Activated naive CD8-positive, alpha-beta T cell treated with anti-CD3 and anti-CD28 coated beads, Interleukin-2, amount 10 ng/mL, durations not matched to agents 7 days and 5 days (primary cell): ENCODE data around the gene HCRTR1. TPM values are rescaled to one million over a fixed set of nuclear protein-coding genes. Genes with fewer than 3 reads are reported as not detected.

Source experiments
- ATAC-seq: fragments of 150-1000 bp; cut with Tn5 transposase; one replicate; pipeline ENCODE4 v1.10.0; 2021; ENCODE audit warnings: low read depth, moderate library complexity
- POLR2A ChIA-PET: fragments of 350-600 bp; sonication (Branson Sonifier 250); formaldehyde crosslinking; loops from one replicate; lab custom pipeline; 2021; ENCODE audit warnings: antibody characterized with exemption; lab: Charles Lee
- DNase-seq: peaks from one replicate; pipeline ENCODE4 v3.0.0; 2021
- H3K27ac Mint-ChIP-seq: one replicate; pipeline ENCODE4 v1.8.0; 2022; ENCODE audit warnings: mild to moderate bottlenecking, mixed read lengths
- H3K27me3 Mint-ChIP-seq: one replicate; pipeline ENCODE4 v1.8.0; 2022; ENCODE audit warnings: mild to moderate bottlenecking, moderate library complexity, mixed read lengths
- H3K36me3 Mint-ChIP-seq: one replicate; pipeline ENCODE4 v1.8.0; 2021; ENCODE audit warnings: mild to moderate bottlenecking, mixed read lengths
- H3K4me1 Mint-ChIP-seq: one replicate; pipeline ENCODE4 v1.8.0; 2021; ENCODE audit warnings: mixed read lengths
- H3K4me3 Mint-ChIP-seq: one replicate; pipeline ENCODE4 v1.8.0; 2022; ENCODE audit warnings: mild to moderate bottlenecking, moderate library complexity, mixed read lengths
- H3K9me3 Mint-ChIP-seq: one replicate; pipeline ENCODE4 v1.8.0; 2021; ENCODE audit warnings: mixed read lengths
- total RNA-seq, 2 experiments: library from RNA; stranded (reverse); gene quantifications; one replicate each; pipeline ENCODE4 v1.2.3, GENCODE V29; 2021

HCRTR1 gene
- total RNA-seq, 2 experiments from 2014 or later, result not detected

GRCh38 chr1:31598980-31599379 is 18.5 kb upstream of the HCRTR1 start:
- DNase-seq (no peak), ATAC-seq (no peak)
- Mint-ChIP-seq H3K27ac (no peak overlapping the region), H3K9me3 (no peaks in the 10 kb centered on the region), H3K36me3 (no peaks in the 10 kb centered on the region), H3K27me3 (peaks cover 29% of the 10 kb centered on the region), H3K4me3 (no peak overlapping the region), H3K4me1 (no peaks in the 10 kb centered on the region)
- POLR2A ChIA-PET, result no interaction called here

GRCh38 chr1:31600641-31601040 is 16.8 kb upstream of the HCRTR1 start:
- ATAC-seq (no peak), DNase-seq (no peak)
- Mint-ChIP-seq H3K36me3 (no peaks in the 10 kb centered on the region), H3K4me3 (no peak overlapping the region), H3K27ac (no peak overlapping the region), H3K4me1 (no peaks in the 10 kb centered on the region), H3K27me3 (peaks cover 29% of the 10 kb centered on the region), H3K9me3 (no peaks in the 10 kb centered on the region)
- POLR2A ChIA-PET, result no interaction called here

GRCh38 chr1:31602081-31602480 is 15.4 kb upstream of the HCRTR1 start:
- no peak overlapping the region for H3K4me3 Mint-ChIP-seq
- no peaks in the 10 kb centered on the region for H3K9me3 Mint-ChIP-seq
- ATAC-seq (no peak), DNase-seq (no peak)
- no peak overlapping the region for H3K27ac Mint-ChIP-seq
- POLR2A ChIA-PET, result no interaction called here
- no peaks in the 10 kb centered on the region for H3K36me3 Mint-ChIP-seq
- peaks cover 21% of the 10 kb centered on the region for H3K27me3 Mint-ChIP-seq
- H3K4me1 Mint-ChIP-seq, result peaks cover 4% of the 10 kb centered on the region

- H3K36me3 Mint-ChIP-seq, result no peaks in the 10 kb centered on the region
- H3K27ac Mint-ChIP-seq, result no peak overlapping the region
- POLR2A ChIA-PET, result no interaction called here
- peaks cover 26% of the 10 kb centered on the region for H3K27me3 Mint-ChIP-seq
- ATAC-seq (peak; percentile 47), DNase-seq (no peak)
- peaks cover 4% of the 10 kb centered on the region for H3K4me1 Mint-ChIP-seq
- H3K4me3 Mint-ChIP-seq, result no peak overlapping the region
- no peaks in the 10 kb centered on the region for H3K9me3 Mint-ChIP-seq
Measured at GRCh38 chr1:31605908-31606427, 11.5 kb upstream of the HCRTR1 start.

GRCh38 chr1:31607360-31607759 is 10.1 kb upstream of the HCRTR1 start:
- peaks cover 21% of the 10 kb centered on the region for H3K27me3 Mint-ChIP-seq
- no peaks in the 10 kb centered on the region for H3K36me3 Mint-ChIP-seq
- H3K27ac Mint-ChIP-seq, result no peak overlapping the region
- POLR2A ChIA-PET, result no interaction called here
- no peak for DNase-seq
- H3K4me1 Mint-ChIP-seq, result peaks cover 4% of the 10 kb centered on the region
- ATAC-seq, result no peak
- no peaks in the 10 kb centered on the region for H3K9me3 Mint-ChIP-seq
- H3K4me3 Mint-ChIP-seq, result no peak overlapping the region

GRCh38 chr1:31609514-31610118 is 7.9 kb upstream of the HCRTR1 start:
- peaks cover 4% of the 10 kb centered on the region for H3K4me1 Mint-ChIP-seq
- POLR2A ChIA-PET, result no interaction called here
- ATAC-seq (no peak), DNase-seq (no peak)
- H3K9me3 Mint-ChIP-seq, result no peaks in the 10 kb centered on the region
- H3K27me3 Mint-ChIP-seq, result peaks cover 11% of the 10 kb centered on the region
- H3K4me3 Mint-ChIP-seq, result no peak overlapping the region
- H3K27ac Mint-ChIP-seq, result no peak overlapping the region
- no peaks in the 10 kb centered on the region for H3K36me3 Mint-ChIP-seq

- peaks cover 2% of the 10 kb centered on the region for H3K4me1 Mint-ChIP-seq
- no peak for ATAC-seq
- no peaks in the 10 kb centered on the region for H3K9me3 Mint-ChIP-seq
- H3K36me3 Mint-ChIP-seq, result no peaks in the 10 kb centered on the region
- peaks cover 32% of the 10 kb centered on the region for H3K27me3 Mint-ChIP-seq
- H3K27ac Mint-ChIP-seq, result no peak overlapping the region
- H3K4me3 Mint-ChIP-seq, result no peak overlapping the region
- no peak for DNase-seq
- POLR2A ChIA-PET, result no interaction called here
Measured at GRCh38 chr1:31614414-31615005, 3.0 kb upstream of the HCRTR1 start.

- DNase-seq (no peak), ATAC-seq (no peak)
- H3K27ac Mint-ChIP-seq, result no peak overlapping the region
- H3K4me3 Mint-ChIP-seq, result no peak overlapping the region
- no peaks in the 10 kb centered on the region for H3K9me3 Mint-ChIP-seq
- no peaks in the 10 kb centered on the region for H3K36me3 Mint-ChIP-seq
- peaks cover 27% of the 10 kb centered on the region for H3K27me3 Mint-ChIP-seq
- H3K4me1 Mint-ChIP-seq, result peaks cover 2% of the 10 kb centered on the region
- POLR2A ChIA-PET, result no interaction called here
Measured at GRCh38 chr1:31615414-31615813, 2.1 kb upstream of the HCRTR1 start.

GRCh38 chr1:31615939-31616338 is 1.6 kb upstream of the HCRTR1 start:
- DNase-seq (no peak), ATAC-seq (no peak)
- H3K36me3 Mint-ChIP-seq, result no peaks in the 10 kb centered on the region
- peaks cover 2% of the 10 kb centered on the region for H3K4me1 Mint-ChIP-seq
- POLR2A ChIA-PET, result no interaction called here
- H3K4me3 Mint-ChIP-seq, result no peak overlapping the region
- H3K27ac Mint-ChIP-seq, result no peak overlapping the region
- peaks cover 24% of the 10 kb centered on the region for H3K27me3 Mint-ChIP-seq
- no peaks in the 10 kb centered on the region for H3K9me3 Mint-ChIP-seq

GRCh38 chr1:31617916-31618746 is 642 bp downstream of the HCRTR1 start:
- POLR2A ChIA-PET, result no interaction called here
- H3K27me3 Mint-ChIP-seq, result peaks cover 24% of the 10 kb centered on the region
- H3K4me1 Mint-ChIP-seq, result peaks cover 2% of the 10 kb centered on the region
- H3K36me3 Mint-ChIP-seq, result no peaks in the 10 kb centered on the region
- no peaks in the 10 kb centered on the region for H3K9me3 Mint-ChIP-seq
- no peak overlapping the region for H3K4me3 Mint-ChIP-seq
- H3K27ac Mint-ChIP-seq, result no peak overlapping the region
- ATAC-seq (peak; percentile 62), DNase-seq (peak; percentile 65)

- Mint-ChIP-seq H3K36me3 (no peaks in the 10 kb centered on the region), H3K9me3 (no peaks in the 10 kb centered on the region), H3K4me1 (peaks cover 3% of the 10 kb centered on the region), H3K27me3 (peaks cover 24% of the 10 kb centered on the region), H3K27ac (no peak overlapping the region), H3K4me3 (no peak overlapping the region)
- POLR2A ChIA-PET, result no interaction called here
- ATAC-seq (no peak), DNase-seq (no peak)
Measured at GRCh38 chr1:31618916-31619846, 1.7 kb downstream of the HCRTR1 start.

GRCh38 chr1:31620631-31621497 is 3.4 kb downstream of the HCRTR1 start:
- Mint-ChIP-seq H3K27me3 (peaks cover 21% of the 10 kb centered on the region), H3K4me3 (no peak overlapping the region), H3K9me3 (no peaks in the 10 kb centered on the region), H3K4me1 (peaks cover 10% of the 10 kb centered on the region), H3K27ac (no peak overlapping the region), H3K36me3 (no peaks in the 10 kb centered on the region)
- ATAC-seq, result no peak
- POLR2A ChIA-PET, result no interaction called here
- DNase-seq, result no peak
